B cell (primary cell): ENCODE data around the gene B4GALT5. TPM values are rescaled to one million over a fixed set of nuclear protein-coding genes. Genes with fewer than 3 reads are reported as not detected.

ENCODE experiments used
- ATAC-seq: fragments of 200-7000 bp; cut with Tn5 transposase; one replicate; pipeline ENCODE4 v1.10.0; 2021; ENCODE audit warnings: low read depth, mild to moderate bottlenecking, moderate number of reproducible peaks, moderate library complexity
- CTCF ChIA-PET: fragments of 350-600 bp; sonication (Branson Sonifier 250); formaldehyde crosslinking; loops from one replicate; lab custom pipeline; 2021; ENCODE audit warnings: antibody characterized with exemption, inconsistent platforms; lab: Charles Lee
- POLR2A ChIA-PET: fragments of 350-600 bp; sonication (Branson Sonifier 250); formaldehyde crosslinking; loops from one replicate; lab custom pipeline; 2021; ENCODE audit warnings: antibody characterized with exemption; lab: Charles Lee
- DNase-seq: peaks from one replicate; pipeline ENCODE4 v3.0.0; 2013
- H2AFZ ChIP-seq: 2 replicates; pipeline ENCODE4 v1.6.1; 2012; ENCODE audit warnings: mild to moderate bottlenecking, low read depth, low read length; ENCODE audit not compliant: insufficient read depth, poor library complexity, severe bottlenecking
- H3K27ac ChIP-seq, 2 donors: 1 replicate in 1 of 2; 2 replicates in 1 of 2; pipeline ENCODE4 v1.5.1; 2012 to 2013; ENCODE audit warnings: low read length in 2 of 2, mild to moderate bottlenecking in 2 of 2, moderate library complexity in 1 of 2
- H3K27me3 ChIP-seq, 4 experiments: fragments of 200-600 bp in 1 of 4; sonication (generic) in 1 of 4; replicated peaks in 1 of 4; 1 replicate in 2 of 4; 2 replicates in 2 of 4; pipeline versions ENCODE4 v1.6.1 to v1.7.0; 2013 to 2016; ENCODE audit warnings: low read length in 3 of 4, mild to moderate bottlenecking in 2 of 4, mixed read lengths in 1 of 4, moderate library complexity in 1 of 4; ENCODE audit not compliant: insufficient read depth in 4 of 4, control insufficient read depth in 3 of 4; ENCODE audit errors: control extremely low read depth in 1 of 4
- H3K36me3 ChIP-seq, 2 experiments: replicated peaks in 1 of 2; 1 replicate in 1 of 2; 2 replicates in 1 of 2; pipeline versions ENCODE4 v1.6.1 to v1.7.1; 2013; ENCODE audit warnings: low read length in 1 of 2; ENCODE audit not compliant: insufficient read depth in 2 of 2, control insufficient read depth in 1 of 2; ENCODE audit errors: control extremely low read depth in 1 of 2, extremely low read depth in 1 of 2
- H3K4me1 ChIP-seq, 2 donors: fragments of 200-600 bp in 1 of 2; sonication (generic) in 1 of 2; 1 replicate in 1 of 2; 2 replicates in 1 of 2; pipeline versions ENCODE4 v1.5.1 to v1.6.1; 2013 to 2017; ENCODE audit warnings: low read length in 2 of 2; ENCODE audit not compliant: control insufficient read depth in 2 of 2, insufficient read depth in 2 of 2
- H3K4me2 ChIP-seq: replicated peaks from 2 replicates; pipeline ENCODE3; 2012; ENCODE audit warnings: mild to moderate bottlenecking, low read depth, low read length; ENCODE audit not compliant: poor library complexity, severe bottlenecking
- H3K4me3 ChIP-seq, 5 experiments: fragments of 200-600 bp in 1 of 5; sonication (generic) in 1 of 5; 1 replicate in 3 of 5; 2 replicates in 2 of 5; pipeline versions ENCODE4 v1.5.1 to v1.7.0; 2011 to 2016; ENCODE audit warnings: low read length in 4 of 5, mild to moderate bottlenecking in 4 of 5, low read depth in 2 of 5, control low read depth in 1 of 5, moderate library complexity in 1 of 5; ENCODE audit not compliant: insufficient read depth in 1 of 5; ENCODE audit errors: control extremely low read depth in 1 of 5, extremely low read depth in 1 of 5
- H3K79me2 ChIP-seq: fragments of 200-600 bp; sonication (generic); one replicate; pipeline ENCODE4 v1.6.0; 2016; ENCODE audit warnings: low read length; ENCODE audit not compliant: control insufficient read depth, insufficient read depth
- H3K9ac ChIP-seq: fragments of 200-600 bp; sonication (generic); 2 replicates; pipeline ENCODE4 v1.6.1; 2017; ENCODE audit warnings: mild to moderate bottlenecking, low read length, moderate library complexity
- H3K9me3 ChIP-seq, 3 donors: one replicate each; pipeline versions ENCODE4 v1.6.1 to v1.7.1; 2013; ENCODE audit warnings: low read length in 2 of 3; ENCODE audit not compliant: control insufficient read depth in 2 of 3, insufficient read depth in 1 of 3; ENCODE audit errors: control extremely low read depth in 1 of 3
- H4K20me1 ChIP-seq: 2 replicates; pipeline ENCODE4 v1.6.0; 2012; ENCODE audit warnings: mild to moderate bottlenecking, low read length; ENCODE audit not compliant: insufficient read depth, control insufficient read depth, poor library complexity, severe bottlenecking
- H3K27ac Mint-ChIP-seq: one replicate; pipeline ENCODE4 v1.8.0; 2021; ENCODE audit warnings: mixed read lengths
- H3K27me3 Mint-ChIP-seq: one replicate; pipeline ENCODE4 v1.8.0; 2021; ENCODE audit warnings: mixed read lengths
- H3K4me1 Mint-ChIP-seq: one replicate; pipeline ENCODE4 v1.8.0; 2021; ENCODE audit warnings: mixed read lengths
- H3K4me3 Mint-ChIP-seq: one replicate; pipeline ENCODE4 v1.8.0; 2021; ENCODE audit warnings: mixed read lengths
- H3K9me3 Mint-ChIP-seq: one replicate; pipeline ENCODE4 v1.8.0; 2022; ENCODE audit warnings: mixed read lengths; ENCODE audit not compliant: insufficient read depth
- EZH2 ChIP-seq: IDR thresholded peaks from 2 replicates; pipeline ENCODE4 v1.6.1; 2012; ENCODE audit warnings: borderline replicate concordance, low read depth, mild to moderate bottlenecking, moderate library complexity, low read length; ENCODE audit not compliant: insufficient read depth, poor library complexity, severe bottlenecking
- WGBS: methylation state at CpG from one replicate; pipeline ENCODE4 v1.1.5; 2013; ENCODE audit warnings: missing lambda C conversion rate; ENCODE audit not compliant: insufficient coverage; 5-methylcytosine and 5-hydroxymethylcytosine counted together
- intact Hi-C: fragments of 100-400 bp; cut with micrococcal nuclease; formaldehyde crosslinking; loops from one replicate; pipeline ENCODE4 v1.10.0; 2022
- polyA plus RNA-seq: library from polyadenylated mRNA; depleted of rRNA; stranded (reverse); fragments of >200 nt; gene quantifications from 2 replicates; pipeline ENCODE4 v1.2.3, GENCODE V29; 2012
- total RNA-seq, 2 donors: library from RNA; stranded (reverse); fragments of 120-200 nt in 1 of 2; gene quantifications; 1 replicate in 1 of 2; 2 replicates in 1 of 2; pipeline versions ENCODE4 v1.2.3 to v1.2.4, GENCODE V29; 2013 to 2022
- TF ChIP-seq, protein P1 (sequence below): fragments of 200-600 bp; IDR thresholded peaks from one replicate; pipeline ENCODE4 v1.8.0; 2022; ENCODE audit warnings: antibody characterized with exemption, mild to moderate bottlenecking

B4GALT5 gene
- total and polyA plus RNA-seq, 2 donors (not counting 1 experiment from before 2014, with no cell fraction given): 3.4 to 7.3 TPM

DNA sequence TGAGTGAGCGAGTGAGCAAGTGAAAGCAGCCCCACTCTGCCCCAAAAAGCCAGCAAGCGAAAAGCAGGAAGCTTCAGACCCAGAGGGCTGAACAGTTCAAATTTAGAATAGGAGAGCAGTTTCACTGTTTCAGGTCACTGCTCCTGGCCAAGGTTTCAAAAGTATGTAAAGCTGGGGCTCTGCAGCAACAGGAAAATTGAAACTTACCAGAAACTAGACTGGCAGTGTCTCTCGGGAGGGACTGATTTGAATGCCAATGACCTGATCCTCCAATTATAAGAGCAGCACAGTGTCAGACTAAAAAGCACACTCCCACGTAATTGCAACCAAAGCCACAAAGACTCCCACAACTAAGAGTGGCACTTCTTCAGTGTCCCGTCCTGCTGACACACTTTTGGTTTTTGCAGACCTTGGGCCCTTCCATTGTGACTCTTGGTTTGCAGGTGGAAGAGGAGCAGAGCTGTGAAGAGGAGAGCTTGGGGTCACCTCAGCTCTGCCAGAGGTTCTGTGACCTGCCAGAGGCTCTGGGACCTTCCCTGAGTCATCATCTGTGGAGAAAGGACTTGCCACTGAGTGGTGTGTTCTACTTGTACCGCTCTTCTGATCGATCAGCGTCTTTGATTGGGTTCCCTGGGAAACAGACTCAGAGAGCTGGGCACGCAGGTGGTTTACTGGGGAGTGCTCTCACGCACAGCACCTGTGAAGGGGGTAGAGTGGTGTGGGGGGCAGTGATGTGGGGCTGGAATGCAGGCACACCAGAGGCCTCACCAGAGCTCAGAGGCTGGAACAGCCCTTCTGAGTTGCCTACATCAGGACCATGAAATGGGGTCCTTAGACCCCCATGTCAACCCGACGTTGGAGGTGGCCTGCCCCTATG lies 93.1 kb downstream of the B4GALT5 start:
- Histone ChIP-seq H3K79me2 (no peaks in the 10 kb centered on the region), H2AFZ (peak overlapping the region; percentile 9), H3K27ac (peak overlapping the region; percentile 5 to 16), H3K4me1 (peaks cover 27 to 37% of the 10 kb centered on the region in 2 donors), H3K9me3 (peaks cover 0 to 4% (median 3%) of the 10 kb centered on the region in 3 donors), H4K20me1 (no peaks in the 10 kb centered on the region), H3K36me3 (no peaks in the 10 kb centered on the region), H3K27me3 (peaks cover 0 to 4% (median 0%) of the 10 kb centered on the region in 4 experiments), H3K4me2 (peak overlapping the region; percentile 65), H3K4me3 (peak overlapping the region in 3 of 5 experiments; percentile 4 to 31 (median 27)), H3K9ac (peak overlapping the region; percentile 51)
- intact Hi-C loops: loop anchor here (5.0 kb wide), 2 partner anchors 47 to 182 kb away; no protein-coding TSS in a partner anchor
- DNase-seq (peak; percentile 63), ATAC-seq (peak; percentile 82)
- no peaks in the 10 kb centered on the region for H3K9me3 Mint-ChIP-seq
- no peak overlapping the region for H3K27ac Mint-ChIP-seq
- peaks cover 9% of the 10 kb centered on the region for H3K4me1 Mint-ChIP-seq
- no peak overlapping the region for H3K4me3 Mint-ChIP-seq
- peaks cover 1% of the 10 kb centered on the region for H3K27me3 Mint-ChIP-seq
- CTCF ChIA-PET: interaction anchor here (0.9 to 3.6 kb wide), 4 partner anchors 10 to 228 kb away, joined by 3 to 30 read pairs (median 4); no protein-coding TSS in a partner anchor
- TF ChIP-seq EZH2: no peak
- TF ChIP-seq, protein P1, sequence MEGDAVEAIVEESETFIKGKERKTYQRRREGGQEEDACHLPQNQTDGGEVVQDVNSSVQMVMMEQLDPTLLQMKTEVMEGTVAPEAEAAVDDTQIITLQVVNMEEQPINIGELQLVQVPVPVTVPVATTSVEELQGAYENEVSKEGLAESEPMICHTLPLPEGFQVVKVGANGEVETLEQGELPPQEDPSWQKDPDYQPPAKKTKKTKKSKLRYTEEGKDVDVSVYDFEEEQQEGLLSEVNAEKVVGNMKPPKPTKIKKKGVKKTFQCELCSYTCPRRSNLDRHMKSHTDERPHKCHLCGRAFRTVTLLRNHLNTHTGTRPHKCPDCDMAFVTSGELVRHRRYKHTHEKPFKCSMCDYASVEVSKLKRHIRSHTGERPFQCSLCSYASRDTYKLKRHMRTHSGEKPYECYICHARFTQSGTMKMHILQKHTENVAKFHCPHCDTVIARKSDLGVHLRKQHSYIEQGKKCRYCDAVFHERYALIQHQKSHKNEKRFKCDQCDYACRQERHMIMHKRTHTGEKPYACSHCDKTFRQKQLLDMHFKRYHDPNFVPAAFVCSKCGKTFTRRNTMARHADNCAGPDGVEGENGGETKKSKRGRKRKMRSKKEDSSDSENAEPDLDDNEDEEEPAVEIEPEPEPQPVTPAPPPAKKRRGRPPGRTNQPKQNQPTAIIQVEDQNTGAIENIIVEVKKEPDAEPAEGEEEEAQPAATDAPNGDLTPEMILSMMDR: no peak
- POLR2A ChIA-PET: no interaction called here
- 46% methylated on average over 12 of the region's 12 CpGs for WGBS
